SU-DHL-6 (cell line): ENCODE data around the gene LGALS8.

Experiments
- CTCF ChIP-seq: fragments of 200-600 bp; sonication (generic); IDR thresholded peaks from one replicate; pipeline ENCODE4 v1.5.1; 2017; ENCODE audit warnings: antibody characterized with exemption, mild to moderate bottlenecking, low read length, moderate library complexity; ENCODE audit not compliant: insufficient read depth, poor library complexity, severe bottlenecking
- EZH2phosphoT487 ChIP-seq: fragments of 200-600 bp; sonication (generic), shearing (Covaris generic); conservative IDR thresholded peaks from 2 replicates; pipeline ENCODE4 v1.6.1; 2018; ENCODE audit warnings: mild to moderate bottlenecking, antibody characterized with exemption, low read length, moderate library complexity, mixed read lengths

GRCh38 chr1:236530959-236531358 is 7.2 kb downstream of the LGALS8 start:
- TF ChIP-seq CTCF (no peak), EZH2phosphoT487 (no peak)
